OCI-LY3 (cell line): Measurements from ENCODE around the gene SORBS1.

Experiments
- EZH2phosphoT487 ChIP-seq: fragments of 200-600 bp; shearing (Covaris generic); IDR thresholded peaks from 2 replicates; pipeline ENCODE4 v1.6.1; 2018; ENCODE audit warnings: antibody characterized with exemption, mixed run types, low read depth
- TF ChIP-seq, protein P1 (sequence below): fragments of 200-600, 300-600 bp; sonication (generic); IDR thresholded peaks from 2 replicates; pipeline ENCODE4 v1.5.1; 2014; ENCODE audit warnings: antibody characterized with exemption, low read length, low read depth

DNA sequence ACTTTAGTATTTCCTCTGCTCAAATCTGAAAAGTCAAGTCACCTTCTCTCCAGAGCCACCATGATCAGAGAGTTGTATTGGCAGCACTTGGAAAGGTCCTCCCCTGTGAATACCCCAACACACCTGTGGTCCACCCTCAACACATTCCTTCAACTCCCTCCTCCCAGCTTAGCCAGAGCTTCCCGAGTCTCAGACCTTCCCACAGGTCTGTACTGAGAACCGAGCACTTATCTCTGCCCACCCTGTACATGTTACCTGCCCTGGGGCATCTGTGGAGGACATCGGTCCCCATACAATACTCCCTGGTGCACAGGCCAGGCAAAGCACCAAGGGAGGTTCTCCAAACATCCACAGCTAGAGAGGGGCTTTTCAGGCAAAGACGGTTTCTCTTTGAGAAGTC, 30.6 kb downstream of the SORBS1 start:
- TF ChIP-seq, protein P1, sequence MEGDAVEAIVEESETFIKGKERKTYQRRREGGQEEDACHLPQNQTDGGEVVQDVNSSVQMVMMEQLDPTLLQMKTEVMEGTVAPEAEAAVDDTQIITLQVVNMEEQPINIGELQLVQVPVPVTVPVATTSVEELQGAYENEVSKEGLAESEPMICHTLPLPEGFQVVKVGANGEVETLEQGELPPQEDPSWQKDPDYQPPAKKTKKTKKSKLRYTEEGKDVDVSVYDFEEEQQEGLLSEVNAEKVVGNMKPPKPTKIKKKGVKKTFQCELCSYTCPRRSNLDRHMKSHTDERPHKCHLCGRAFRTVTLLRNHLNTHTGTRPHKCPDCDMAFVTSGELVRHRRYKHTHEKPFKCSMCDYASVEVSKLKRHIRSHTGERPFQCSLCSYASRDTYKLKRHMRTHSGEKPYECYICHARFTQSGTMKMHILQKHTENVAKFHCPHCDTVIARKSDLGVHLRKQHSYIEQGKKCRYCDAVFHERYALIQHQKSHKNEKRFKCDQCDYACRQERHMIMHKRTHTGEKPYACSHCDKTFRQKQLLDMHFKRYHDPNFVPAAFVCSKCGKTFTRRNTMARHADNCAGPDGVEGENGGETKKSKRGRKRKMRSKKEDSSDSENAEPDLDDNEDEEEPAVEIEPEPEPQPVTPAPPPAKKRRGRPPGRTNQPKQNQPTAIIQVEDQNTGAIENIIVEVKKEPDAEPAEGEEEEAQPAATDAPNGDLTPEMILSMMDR, result no peak
- no peak for TF ChIP-seq EZH2phosphoT487
